Keratinocyte (primary cell): ENCODE results near the gene SYNE2. TPM values are rescaled to one million over a fixed set of nuclear protein-coding genes. Genes with fewer than 3 reads are reported as not detected.

Source experiments
- DNase-seq: peaks from one replicate; pipeline ENCODE4 v3.0.0-alpha.2; 2011; ENCODE audit warnings: low read depth, missing footprints, low spot score
- FAIRE-seq: peaks from 2 replicates; lab custom pipeline; 2011; peaks lifted over from hg19 to GRCh38; lab: Jason Lieb, UNC
- H2AFZ ChIP-seq: 2 replicates; pipeline ENCODE4 v1.6.0; 2012; ENCODE audit warnings: low read length, control low read depth, inconsistent platforms; ENCODE audit not compliant: control insufficient read depth
- H3K27ac ChIP-seq: 2 replicates; pipeline ENCODE4 v1.5.1; 2011; ENCODE audit warnings: low read length; ENCODE audit not compliant: control insufficient read depth, insufficient read depth
- H3K27me3 ChIP-seq: 3 replicates; pipeline ENCODE4 v1.6.0; 2011; ENCODE audit warnings: low read length; ENCODE audit not compliant: control insufficient read depth, insufficient read depth; ENCODE audit errors: extremely low read depth
- H3K36me3 ChIP-seq, 2 experiments: 2 replicates in 1 of 2; 3 replicates in 1 of 2; pipeline ENCODE4 v1.5.1; 2011; ENCODE audit warnings: low read length in 2 of 2, mild to moderate bottlenecking in 1 of 2; ENCODE audit not compliant: control insufficient read depth in 2 of 2, insufficient read depth in 2 of 2; ENCODE audit errors: extremely low read depth in 1 of 2
- H3K4me1 ChIP-seq: 3 replicates; pipeline ENCODE4 v1.5.1; 2011; ENCODE audit warnings: low read length; ENCODE audit not compliant: control insufficient read depth, insufficient read depth; ENCODE audit errors: extremely low read depth
- H3K4me2 ChIP-seq: 3 replicates; pipeline ENCODE4 v1.6.0; 2011; ENCODE audit warnings: low read depth, low read length; ENCODE audit not compliant: control insufficient read depth, insufficient read depth; ENCODE audit errors: extremely low read depth
- H3K4me3 ChIP-seq, 3 experiments: fragments of 200-600 bp in 1 of 3; sonication (generic) in 1 of 3; 2 replicates in 2 of 3; 3 replicates in 1 of 3; pipeline ENCODE4 v1.5.1; 2011 to 2016; ENCODE audit warnings: low read length in 3 of 3, mild to moderate bottlenecking in 3 of 3, control low read depth in 2 of 3, inconsistent platforms in 1 of 3, low read depth in 1 of 3, mixed read lengths in 1 of 3, mixed run types in 1 of 3, moderate library complexity in 1 of 3; ENCODE audit not compliant: control insufficient read depth in 2 of 3, insufficient read depth in 2 of 3; ENCODE audit errors: extremely low read depth in 1 of 3
- H3K79me2 ChIP-seq: 2 replicates; pipeline ENCODE4 v1.6.0; 2012; ENCODE audit warnings: low read length; ENCODE audit not compliant: control insufficient read depth, insufficient read depth
- H3K9ac ChIP-seq: 3 replicates; pipeline ENCODE4 v1.6.0; 2011; ENCODE audit warnings: low read length; ENCODE audit not compliant: control insufficient read depth, insufficient read depth; ENCODE audit errors: extremely low read depth
- H3K9me1 ChIP-seq: 3 replicates; pipeline ENCODE4 v1.6.0; 2011; ENCODE audit warnings: low read length; ENCODE audit not compliant: control insufficient read depth, insufficient read depth; ENCODE audit errors: extremely low read depth
- H3K9me3 ChIP-seq: 2 replicates; pipeline ENCODE4 v1.5.1; 2012; ENCODE audit warnings: low read depth, low read length; ENCODE audit not compliant: control insufficient read depth
- H4K20me1 ChIP-seq: 3 replicates; pipeline ENCODE4 v1.6.0; 2011; ENCODE audit warnings: low read length; ENCODE audit not compliant: control insufficient read depth, insufficient read depth; ENCODE audit errors: extremely low read depth
- EZH2 ChIP-seq: IDR thresholded peaks from one replicate; pipeline ENCODE4 v1.6.1; 2012; ENCODE audit warnings: inconsistent platforms, mild to moderate bottlenecking, low read length, moderate library complexity
- dilution Hi-C: fragments of 300-500 bp; cut with MboI; formaldehyde crosslinking; loops from one replicate; pipeline ENCODE4 v1.7.0; 2020; ENCODE audit warnings: low sequenced_read_pairs; ENCODE audit not compliant: extremely low pct_ligation_motif_present
- polyA plus RNA-seq, 5 experiments: library from polyadenylated mRNA; depleted of rRNA in 3 of 5; stranded (reverse) in 3 of 5; stranded (forward) in 1 of 5; unstranded in 1 of 5; fragments of >200 nt; gene quantifications; 1 replicate in 1 of 5; 2 replicates in 3 of 5; 3 replicates in 1 of 5; pipeline versions ENCODE4 v1.2.1 to v1.2.3, GENCODE V29; 2011 to 2012; ENCODE audit warnings: missing spikeins in 2 of 5, low read depth in 1 of 5, low replicate concordance in 1 of 5
- TF ChIP-seq, protein P1 (sequence below), 3 experiments: IDR thresholded peaks in 1 of 3; conservative IDR thresholded peaks in 1 of 3; optimal IDR thresholded peaks in 1 of 3; 2 replicates in 2 of 3; 3 replicates in 1 of 3; pipeline versions ENCODE3 to v1.5.1; 2011; ENCODE audit warnings: low read length in 3 of 3, mild to moderate bottlenecking in 3 of 3, moderate library complexity in 2 of 3, control low read depth in 1 of 3, inconsistent platforms in 1 of 3; ENCODE audit not compliant: insufficient read depth in 2 of 3; ENCODE audit errors: extremely low read depth in 1 of 3

SYNE2 gene
- polyA plus RNA-seq, 1 donor (not counting 4 experiments of a cell fraction or from before 2014, with no cell fraction given): 9.9 TPM

DNA sequence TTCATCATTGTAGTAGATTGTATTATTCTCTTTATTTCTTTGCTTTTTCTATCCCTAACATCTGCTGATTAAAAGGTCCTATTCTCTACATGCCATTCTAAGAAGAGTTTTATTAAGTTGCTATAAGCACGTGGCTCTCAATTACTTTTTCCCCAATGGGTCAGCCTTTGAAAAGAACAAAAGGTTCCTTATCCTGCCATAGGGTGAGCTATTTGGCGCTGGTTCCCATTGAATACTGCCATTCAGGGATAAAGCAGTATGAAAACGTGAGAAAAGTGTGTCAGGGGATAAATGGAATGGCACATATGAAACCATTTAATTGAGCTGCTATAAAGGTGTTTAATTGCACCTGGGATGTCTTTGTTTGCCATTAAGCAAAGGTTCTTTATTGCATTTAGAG lies 80.9 kb downstream of the SYNE2 start:
- TF ChIP-seq, protein P1, sequence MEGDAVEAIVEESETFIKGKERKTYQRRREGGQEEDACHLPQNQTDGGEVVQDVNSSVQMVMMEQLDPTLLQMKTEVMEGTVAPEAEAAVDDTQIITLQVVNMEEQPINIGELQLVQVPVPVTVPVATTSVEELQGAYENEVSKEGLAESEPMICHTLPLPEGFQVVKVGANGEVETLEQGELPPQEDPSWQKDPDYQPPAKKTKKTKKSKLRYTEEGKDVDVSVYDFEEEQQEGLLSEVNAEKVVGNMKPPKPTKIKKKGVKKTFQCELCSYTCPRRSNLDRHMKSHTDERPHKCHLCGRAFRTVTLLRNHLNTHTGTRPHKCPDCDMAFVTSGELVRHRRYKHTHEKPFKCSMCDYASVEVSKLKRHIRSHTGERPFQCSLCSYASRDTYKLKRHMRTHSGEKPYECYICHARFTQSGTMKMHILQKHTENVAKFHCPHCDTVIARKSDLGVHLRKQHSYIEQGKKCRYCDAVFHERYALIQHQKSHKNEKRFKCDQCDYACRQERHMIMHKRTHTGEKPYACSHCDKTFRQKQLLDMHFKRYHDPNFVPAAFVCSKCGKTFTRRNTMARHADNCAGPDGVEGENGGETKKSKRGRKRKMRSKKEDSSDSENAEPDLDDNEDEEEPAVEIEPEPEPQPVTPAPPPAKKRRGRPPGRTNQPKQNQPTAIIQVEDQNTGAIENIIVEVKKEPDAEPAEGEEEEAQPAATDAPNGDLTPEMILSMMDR (optimal IDR thresholded peaks at IDR 0.05 in 1 of 3, IDR thresholded peaks at IDR 0.05 in 1 of 3, conservative IDR thresholded peaks at IDR 0.05 in 1 of 3; ENCODE audit: extremely low read depth in 1 of 3, insufficient read depth in 2 of 3, low read length in 3 of 3): no peak
- no peak for TF ChIP-seq EZH2
- no peaks in the 10 kb centered on the region for H3K9me3 ChIP-seq
- H3K36me3 ChIP-seq: no peaks in the 10 kb centered on the region
- dilution Hi-C loops: no loop called here
- FAIRE-seq: no peak
- peak overlapping the region; percentile 54 for H3K27ac ChIP-seq
- no peak for DNase-seq
- no peaks in the 10 kb centered on the region for H3K27me3 ChIP-seq
- no peaks in the 10 kb centered on the region for H4K20me1 ChIP-seq
- peak overlapping the region in 1 of 3 experiments; percentile 55 for H3K4me3 ChIP-seq
- H3K4me2 ChIP-seq: peak overlapping the region; percentile 84
- H3K9me1 ChIP-seq: no peaks in the 10 kb centered on the region
- H3K9ac ChIP-seq: peak overlapping the region; percentile 61
- H3K79me2 ChIP-seq: peaks cover under 1% of the 10 kb centered on the region
- H3K4me1 ChIP-seq: peaks cover 14% of the 10 kb centered on the region
- no peak overlapping the region for H2AFZ ChIP-seq

DNA sequence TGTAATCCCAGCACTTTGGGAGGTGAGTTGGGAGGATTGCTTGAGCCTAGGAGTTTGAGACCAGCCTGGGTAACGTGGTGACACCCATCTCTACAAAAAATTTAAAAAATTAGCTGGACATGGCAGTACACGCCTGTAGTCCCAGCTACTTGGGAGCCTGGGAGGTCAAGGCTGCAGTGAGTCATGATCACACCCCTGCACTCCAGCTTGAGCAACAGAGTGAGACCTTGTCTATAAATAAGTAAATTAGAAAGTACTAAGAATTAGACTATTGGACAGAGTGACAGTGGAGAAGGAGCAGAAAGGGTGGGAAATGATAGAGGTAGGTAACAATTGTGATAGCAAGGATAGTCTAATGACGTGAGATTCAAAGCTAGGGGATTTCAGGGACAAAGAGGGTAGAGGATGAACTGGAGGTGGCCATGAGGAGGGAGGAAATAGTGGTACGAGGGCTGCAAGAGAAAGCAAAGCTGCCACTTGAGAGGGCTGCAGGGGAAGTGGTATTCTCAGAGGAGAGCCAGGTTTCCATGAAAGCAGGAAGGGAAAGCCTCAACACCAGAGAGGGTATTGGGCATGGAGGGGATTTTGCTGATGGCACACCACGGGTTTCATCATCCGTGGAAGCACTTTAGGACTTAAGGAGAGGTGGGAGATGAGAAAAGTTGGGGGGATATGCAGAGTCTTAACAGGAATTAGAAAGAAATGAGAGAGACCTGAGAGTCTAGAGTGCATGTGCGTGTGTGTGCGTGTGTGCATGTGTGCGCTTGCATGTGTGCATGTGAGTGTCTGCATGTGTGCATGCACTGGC lies 85.6 kb downstream of the SYNE2 start:
- peaks cover 14% of the 10 kb centered on the region for H3K4me1 ChIP-seq
- DNase-seq (no peak), FAIRE-seq (no peak)
- H3K4me3 ChIP-seq: no peak overlapping the region
- no peaks in the 10 kb centered on the region for H3K27me3 ChIP-seq
- H3K9ac ChIP-seq: no peak overlapping the region
- peaks cover 0 to 2% of the 10 kb centered on the region in 2 experiments for H3K36me3 ChIP-seq
- H3K9me1 ChIP-seq: no peaks in the 10 kb centered on the region
- H4K20me1 ChIP-seq: no peaks in the 10 kb centered on the region
- peaks cover 2% of the 10 kb centered on the region for H3K79me2 ChIP-seq
- H3K4me2 ChIP-seq: peak overlapping the region; percentile 25
- H3K9me3 ChIP-seq: no peaks in the 10 kb centered on the region
- no peak overlapping the region for H3K27ac ChIP-seq
- dilution Hi-C loops: no loop called here
- TF ChIP-seq, protein P1 (optimal IDR thresholded peaks at IDR 0.05 in 1 of 3, IDR thresholded peaks at IDR 0.05 in 1 of 3, conservative IDR thresholded peaks at IDR 0.05 in 1 of 3; ENCODE audit: extremely low read depth in 1 of 3, insufficient read depth in 2 of 3, low read length in 3 of 3): no peak
- TF ChIP-seq EZH2: no peak
- H2AFZ ChIP-seq: no peak overlapping the region
